ENCODE measurements around the gene GABBR2.

DNA sequence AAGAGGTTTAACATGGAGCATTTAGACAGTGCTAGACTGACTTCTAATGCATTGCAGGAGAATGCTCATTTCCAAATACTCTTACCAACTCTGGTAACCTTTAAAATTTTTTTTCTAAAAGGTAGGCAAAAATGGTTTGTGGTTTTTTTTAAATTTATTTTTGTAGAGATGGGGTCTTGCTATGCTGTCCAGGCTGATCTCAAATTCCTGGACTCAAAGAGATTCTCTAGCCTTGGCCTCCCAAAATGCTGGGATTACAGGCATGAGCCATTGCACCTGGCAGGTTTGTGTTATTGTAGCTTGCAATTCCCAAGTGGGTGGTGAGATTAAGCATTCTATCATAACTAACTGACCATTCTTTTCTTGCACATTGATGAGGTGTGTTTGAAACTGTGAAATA is 410.3 kb downstream of the GABBR2 start:
- no peak for TF ChIP-seq CTCF (IDR thresholded peaks at IDR 0.05)
- TF ChIP-seq POLR2A (IDR thresholded peaks at IDR 0.05), result no peak
